BJ (cell line): ENCODE results near the gene THOC7. TPM values are rescaled to one million over a fixed set of nuclear protein-coding genes. Genes with fewer than 3 reads are reported as not detected.

Experiments
- CTCF ChIA-PET: fragments of 350-600 bp; formaldehyde crosslinking; extraction: SDS; loops from one replicate; lab custom pipeline; 2021; ENCODE audit warnings: antibody characterized with exemption, inconsistent platforms; lab: Yijun Ruan, JAX
- POLR2A ChIA-PET: fragments of 300-600 bp; sonication (Branson Sonifier 250); formaldehyde crosslinking; extraction: SDS; loops from one replicate; lab custom pipeline; 2021; ENCODE audit warnings: antibody characterized with exemption; lab: Charles Lee
- DNase-seq: peaks from one replicate; pipeline ENCODE4 v3.0.0-alpha.2; 2011; ENCODE audit warnings: low read depth
- H3K27me3 ChIP-seq: 2 replicates; pipeline ENCODE4 v1.6.0; 2011; ENCODE audit warnings: low read length; ENCODE audit not compliant: control insufficient read depth, insufficient read depth
- H3K36me3 ChIP-seq: 2 replicates; pipeline ENCODE4 v1.5.1; 2011; ENCODE audit warnings: low read length; ENCODE audit not compliant: control insufficient read depth, insufficient read depth
- H3K4me3 ChIP-seq: 2 replicates; pipeline ENCODE4 v1.5.1; 2011; ENCODE audit warnings: low read depth, mild to moderate bottlenecking, control low read depth, low read length
- CTCF ChIP-seq: IDR thresholded peaks from 2 replicates; pipeline ENCODE4 v1.5.1; 2011; ENCODE audit warnings: low read depth, mild to moderate bottlenecking, control low read depth, inconsistent platforms, low read length, moderate library complexity; ENCODE audit not compliant: insufficient read depth
- polyA plus RNA-seq: library from polyadenylated mRNA; depleted of rRNA; stranded (reverse); fragments of >200 nt; gene quantifications from 2 replicates; pipeline ENCODE4 v1.2.3, GENCODE V29; 2011

Gene THOC7
- polyA plus RNA-seq, 1 experiment = 22.2 TPM

- ChIA-PET CTCF (interaction anchor here (0.9 kb wide), 1 partner anchor 25 kb away, joined by 3 read pairs; no protein-coding TSS in a partner anchor), POLR2A (no interaction called here)
- no peak for TF ChIP-seq CTCF
- Histone ChIP-seq H3K4me3 (no peak overlapping the region), H3K27me3 (no peaks in the 10 kb centered on the region), H3K36me3 (no peaks in the 10 kb centered on the region; the same call in 1 of the 2 replicates)
- DNase-seq = no peak
Observed at GRCh38 chr3:63855333-63855940, 8.2 kb downstream of the THOC7 start.

GRCh38 chr3:63853106-63853505 lies 10.5 kb downstream of the THOC7 start:
- ChIA-PET POLR2A (no interaction called here), CTCF (no interaction called here)
- H3K36me3 ChIP-seq = no peaks in the 10 kb centered on the region; the same call in 1 of the 2 replicates
- no peak for TF ChIP-seq CTCF
- no peak overlapping the region for H3K4me3 ChIP-seq
- no peaks in the 10 kb centered on the region for H3K27me3 ChIP-seq
- no peak for DNase-seq

- ChIA-PET CTCF (no interaction called here), POLR2A (no interaction called here)
- no peak for DNase-seq
- H3K4me3 ChIP-seq = no peak overlapping the region
- no peak for TF ChIP-seq CTCF
- no peaks in the 10 kb centered on the region; the same call in 1 of the 2 replicates for H3K36me3 ChIP-seq
- no peaks in the 10 kb centered on the region for H3K27me3 ChIP-seq
Observed at GRCh38 chr3:63851287-63851686, 12.3 kb downstream of the THOC7 start.

- Histone ChIP-seq H3K27me3 (no peaks in the 10 kb centered on the region), H3K4me3 (no peak overlapping the region), H3K36me3 (no peaks in the 10 kb centered on the region; the same call in 1 of the 2 replicates)
- ChIA-PET CTCF (no interaction called here), POLR2A (no interaction called here)
- DNase-seq = no peak
- no peak for TF ChIP-seq CTCF
Observed at GRCh38 chr3:63849175-63849574, 14.4 kb downstream of the THOC7 start.

- CTCF ChIA-PET = interaction anchor here (1.5 kb wide), 1 partner anchor 17 kb away, joined by 5 read pairs; no protein-coding TSS in a partner anchor
- no peaks in the 10 kb centered on the region for H3K27me3 ChIP-seq
- no peak for DNase-seq
- H3K36me3 ChIP-seq = no peaks in the 10 kb centered on the region; the same call in 1 of the 2 replicates
- POLR2A ChIA-PET = no interaction called here
- no peak overlapping the region for H3K4me3 ChIP-seq
- no peak for TF ChIP-seq CTCF
Observed at GRCh38 chr3:63847718-63848450, 15.7 kb downstream of the THOC7 start.
